Caki2 (cell line): ENCODE results near the gene SLC13A3. TPM values are rescaled to one million over a fixed set of nuclear protein-coding genes. Genes with fewer than 3 reads are reported as not detected.

Experiments used
- DNase-seq: peaks from one replicate; pipeline ENCODE4 v3.0.0-alpha.2; 2015; ENCODE audit warnings: low read depth
- in situ Hi-C: cut with HindIII; loops from 2 replicates; pipeline ENCODE4 v1.10.0; 2016; ENCODE audit warnings: low sequenced_read_pairs, low pct_unique_long_range_greater_than_20kb, mixed read lengths
- total RNA-seq: library from RNA; depleted of rRNA; stranded (reverse); fragments of >200 nt; shearing (Covaris generic); gene quantifications from 2 replicates; pipeline ENCODE4 v1.2.3, GENCODE V29; 2014; ENCODE audit warnings: low replicate concordance

SLC13A3 gene
- total RNA-seq, 1 experiment from 2014 or later: 0.84 TPM

DNA sequence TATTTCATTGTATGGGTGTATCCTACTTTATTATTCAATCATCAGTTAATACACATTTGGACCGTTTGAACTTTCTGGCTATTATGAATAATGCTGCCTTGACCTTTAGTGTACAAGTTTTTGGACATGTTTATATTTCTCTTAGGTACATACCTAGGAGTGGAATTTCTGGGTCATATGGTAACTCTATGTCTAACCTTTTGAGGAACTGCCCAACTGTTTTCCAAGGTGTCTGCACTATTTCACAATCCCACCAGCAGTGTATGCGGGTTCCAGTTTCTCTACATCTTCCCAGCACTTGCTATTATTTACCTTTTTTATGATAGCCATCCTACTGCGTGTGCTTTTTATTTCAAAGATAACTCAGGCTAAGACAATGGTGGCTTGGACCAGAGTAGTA is 14.3 kb upstream of the SLC13A3 start:
- no peak for DNase-seq
- in situ Hi-C loops: no loop called here

DNA sequence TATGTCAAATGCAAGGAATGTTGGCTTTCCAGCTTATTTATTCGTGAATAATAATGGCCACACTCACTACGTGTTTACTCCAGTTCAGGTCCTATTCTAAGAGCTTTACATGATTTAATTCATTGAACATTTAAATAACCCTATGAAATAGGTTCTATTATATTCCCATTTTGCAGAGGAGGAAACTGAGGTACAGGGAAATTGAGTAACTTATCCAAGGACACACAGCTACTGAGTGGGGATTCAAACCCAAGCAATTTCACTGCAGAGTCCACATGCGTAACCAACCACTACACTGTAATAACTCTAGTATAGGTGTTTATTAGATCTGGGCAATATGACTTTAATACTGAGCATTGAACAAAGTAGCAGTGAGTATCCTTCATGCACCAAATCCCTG is 12.3 kb upstream of the SLC13A3 start:
- in situ Hi-C loops: no loop called here
- no peak for DNase-seq

DNA sequence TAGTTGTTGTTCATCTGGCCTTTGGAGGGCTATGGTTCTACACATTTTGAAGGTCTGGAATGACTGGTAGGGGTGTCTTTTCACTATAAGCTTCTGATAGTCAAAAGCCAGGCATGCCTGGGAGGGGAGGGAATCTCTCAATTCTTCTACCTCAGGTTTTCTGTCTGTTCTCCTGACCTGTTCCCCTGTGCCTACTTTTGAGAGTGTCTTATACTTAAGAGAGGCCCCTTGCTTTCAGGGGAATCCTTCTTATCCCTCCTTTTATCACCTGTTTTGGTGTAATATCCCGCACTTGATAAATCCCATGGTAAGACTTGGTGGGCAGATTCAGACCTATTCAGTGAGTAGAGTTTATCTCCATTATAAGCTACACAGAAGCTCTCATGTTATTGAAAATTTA is 10.4 kb upstream of the SLC13A3 start:
- in situ Hi-C loops: no loop called here
- DNase-seq: no peak

DNA sequence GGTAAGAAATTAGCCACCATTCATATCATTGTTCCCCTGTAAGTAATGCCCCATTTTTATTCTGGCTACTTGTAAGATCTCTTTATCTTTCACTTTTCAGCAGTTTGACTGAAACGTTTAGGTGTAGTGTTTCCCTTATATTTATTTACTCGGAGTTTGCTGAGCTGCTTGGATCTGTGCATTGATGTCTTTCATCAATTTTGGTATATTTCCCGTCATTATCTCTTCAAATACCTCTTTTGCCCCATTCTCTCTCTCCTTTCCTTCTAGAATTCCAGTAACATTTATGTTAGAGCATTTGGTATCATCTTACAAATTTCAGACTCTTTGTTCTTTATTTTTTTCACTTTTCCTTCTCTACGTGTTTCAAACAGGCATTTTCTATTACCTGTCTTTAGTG is 9.2 kb upstream of the SLC13A3 start:
- no peak for DNase-seq
- in situ Hi-C loops: no loop called here

- DNase-seq: no peak
- in situ Hi-C loops: no loop called here
Measured at GRCh38 chr20:46657618-46658017, 6.4 kb upstream of the SLC13A3 start.

GRCh38 chr20:46657137-46657536 is 5.9 kb upstream of the SLC13A3 start:
- in situ Hi-C loops: no loop called here
- no peak for DNase-seq

DNA sequence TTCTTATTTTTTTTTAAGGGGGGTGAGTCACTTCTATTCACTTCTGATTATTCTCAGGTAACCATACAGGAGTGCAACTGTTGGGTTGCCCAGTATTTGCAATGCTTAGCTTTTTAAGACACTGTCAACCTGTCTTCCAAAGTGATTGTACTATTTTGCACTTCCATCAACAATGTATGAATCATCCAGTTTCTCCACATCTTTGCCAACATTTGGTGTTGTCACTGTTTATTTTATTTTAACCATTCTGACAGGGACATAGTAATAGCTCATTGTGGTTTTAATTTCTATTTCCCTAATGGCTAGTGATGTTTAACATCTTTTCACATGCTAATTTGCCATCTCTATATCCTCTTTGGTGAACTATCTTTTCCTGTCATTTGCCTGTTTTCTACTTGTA is 1.4 kb upstream of the SLC13A3 start:
- no peak for DNase-seq
- in situ Hi-C loops: no loop called here

- in situ Hi-C loops: no loop called here
- DNase-seq: no peak
Measured at GRCh38 chr20:46650575-46651090, 626 bp downstream of the SLC13A3 start.

DNA sequence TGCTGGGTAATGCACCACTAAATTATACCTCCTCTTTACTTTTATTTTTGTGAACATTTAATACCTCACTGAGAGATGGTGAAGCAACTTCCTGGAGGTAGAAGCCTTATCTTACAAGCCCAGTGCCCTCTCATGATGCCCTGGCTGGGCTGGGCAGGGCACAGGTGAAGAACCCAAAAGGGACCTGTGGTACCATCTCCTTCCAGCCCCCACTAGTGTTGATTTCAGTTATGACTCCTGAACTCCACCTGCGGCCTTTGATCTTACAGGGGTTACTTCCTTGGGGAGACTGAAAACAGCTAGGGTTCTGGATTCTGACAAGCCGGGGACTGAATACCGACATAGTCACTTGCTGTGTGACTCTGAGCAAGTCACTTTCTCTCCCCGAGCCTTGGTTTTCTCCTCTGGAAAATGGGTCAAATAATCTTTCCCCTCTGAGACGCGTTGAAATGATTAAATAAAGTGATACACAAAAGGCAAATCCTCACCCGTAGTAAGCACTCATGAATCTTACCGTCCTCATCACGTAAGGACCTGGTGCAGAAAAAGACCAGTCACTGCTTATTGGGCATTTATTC is 1.2 kb downstream of the SLC13A3 start:
- in situ Hi-C loops: no loop called here
- no peak for DNase-seq

GRCh38 chr20:46649650-46649949 is 1.7 kb downstream of the SLC13A3 start:
- in situ Hi-C loops: no loop called here

GRCh38 chr20:46648903-46649649 is 2.2 kb downstream of the SLC13A3 start:
- in situ Hi-C loops: no loop called here
- no peak for DNase-seq

More at GRCh38 chr20:46649650-46649949, 1.7 kb downstream of the SLC13A3 start:
- no peak for DNase-seq

DNA sequence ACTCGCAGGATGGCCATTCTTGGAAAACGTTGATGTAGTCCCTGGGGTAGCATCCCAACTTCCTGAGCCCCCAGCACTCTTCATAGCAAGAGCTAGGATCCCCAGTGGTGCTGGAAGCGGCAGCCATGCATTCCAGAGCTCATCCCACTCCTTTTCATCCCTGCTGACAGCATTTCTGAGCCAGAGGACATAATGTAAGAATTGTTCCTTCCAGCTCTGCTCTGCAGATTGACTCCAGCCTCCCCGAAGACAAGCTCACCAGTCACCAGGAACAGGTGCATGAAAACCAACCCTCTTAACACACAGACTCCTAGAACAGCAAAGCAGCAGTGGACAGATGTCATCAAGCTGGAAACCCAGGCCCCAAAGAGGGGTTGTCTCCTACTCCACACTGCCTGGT is 3.8 kb downstream of the SLC13A3 start:
- DNase-seq: no peak
- in situ Hi-C loops: no loop called here

DNA sequence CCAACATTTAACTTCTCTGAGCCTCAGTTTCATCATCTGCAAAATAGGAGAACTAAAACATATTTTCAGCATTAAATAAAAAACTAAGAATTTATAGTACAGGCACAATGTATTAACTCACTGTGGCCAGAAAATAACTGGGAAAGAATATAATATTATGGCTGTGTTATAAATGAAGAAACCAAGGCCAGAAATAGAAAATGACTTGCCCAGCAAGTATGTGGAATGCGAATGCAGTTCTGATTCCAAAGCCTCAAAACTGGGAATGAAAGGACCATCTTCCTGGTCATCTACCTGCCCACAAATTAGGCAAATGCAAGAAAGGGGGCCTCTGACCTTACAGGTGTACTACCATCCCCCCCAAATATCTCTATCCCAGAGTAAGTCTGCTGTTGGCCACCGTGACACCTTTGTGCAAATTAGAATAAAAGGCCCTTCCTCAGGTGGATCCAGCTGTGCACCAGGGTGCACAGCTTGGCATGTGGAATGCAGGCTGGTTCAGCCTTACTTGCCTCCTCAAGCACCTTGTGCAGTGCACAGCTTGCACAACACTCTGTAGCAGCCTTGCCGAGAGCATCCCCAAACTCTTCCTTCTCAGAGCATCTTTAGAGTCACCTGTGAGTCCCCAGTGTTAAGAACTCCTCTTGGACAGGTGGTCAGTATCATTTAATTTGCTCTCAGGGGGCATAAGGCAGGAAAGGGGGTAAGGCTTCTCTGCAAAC is 4.4 kb downstream of the SLC13A3 start:
- in situ Hi-C loops: no loop called here
- no peak for DNase-seq

GRCh38 chr20:46646122-46646521 is 5.1 kb downstream of the SLC13A3 start:
- DNase-seq: no peak
- in situ Hi-C loops: no loop called here

DNA sequence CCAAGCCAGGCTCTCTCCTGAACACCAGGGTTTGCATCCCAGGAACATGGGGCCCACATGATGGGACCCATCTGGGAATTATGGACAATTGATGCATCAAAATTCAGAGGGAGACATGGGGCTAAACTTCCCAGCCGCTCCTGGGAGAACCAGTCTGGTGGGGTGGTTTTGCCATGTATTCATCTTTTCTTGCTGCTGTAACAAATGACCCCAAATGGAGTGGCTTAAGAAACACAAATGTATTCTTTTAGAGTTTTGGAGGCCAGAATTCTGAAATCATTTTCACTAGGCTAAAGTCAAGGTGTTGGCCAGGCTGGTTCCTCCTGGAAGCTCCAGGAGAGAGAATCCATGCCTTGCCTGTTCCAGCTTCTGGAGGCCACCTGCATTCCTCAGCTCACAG is 6.5 kb downstream of the SLC13A3 start:
- no peak for DNase-seq
- in situ Hi-C loops: no loop called here

DNA sequence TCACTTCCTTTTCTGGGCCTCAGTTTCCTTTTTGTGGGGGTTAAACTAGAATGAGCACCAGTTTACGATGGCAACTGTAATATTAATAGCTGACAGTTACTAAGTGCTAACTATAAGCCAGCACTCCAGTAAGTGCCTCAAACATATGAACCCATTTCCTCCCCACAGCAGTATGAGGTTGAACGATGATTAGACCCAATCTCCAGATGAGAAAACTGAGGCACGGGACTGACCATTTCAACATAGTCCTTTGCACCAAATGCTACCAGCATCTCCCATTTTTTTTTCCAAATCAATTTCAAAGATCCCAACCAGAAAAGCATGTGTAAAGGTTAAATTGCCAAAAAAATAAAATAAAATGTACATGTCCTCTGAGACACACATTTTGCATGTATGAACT is 7.1 kb downstream of the SLC13A3 start:
- DNase-seq: no peak
- in situ Hi-C loops: no loop called here

GRCh38 chr20:46642969-46643343 is 8.3 kb downstream of the SLC13A3 start:
- in situ Hi-C loops: no loop called here
- no peak for DNase-seq

DNA sequence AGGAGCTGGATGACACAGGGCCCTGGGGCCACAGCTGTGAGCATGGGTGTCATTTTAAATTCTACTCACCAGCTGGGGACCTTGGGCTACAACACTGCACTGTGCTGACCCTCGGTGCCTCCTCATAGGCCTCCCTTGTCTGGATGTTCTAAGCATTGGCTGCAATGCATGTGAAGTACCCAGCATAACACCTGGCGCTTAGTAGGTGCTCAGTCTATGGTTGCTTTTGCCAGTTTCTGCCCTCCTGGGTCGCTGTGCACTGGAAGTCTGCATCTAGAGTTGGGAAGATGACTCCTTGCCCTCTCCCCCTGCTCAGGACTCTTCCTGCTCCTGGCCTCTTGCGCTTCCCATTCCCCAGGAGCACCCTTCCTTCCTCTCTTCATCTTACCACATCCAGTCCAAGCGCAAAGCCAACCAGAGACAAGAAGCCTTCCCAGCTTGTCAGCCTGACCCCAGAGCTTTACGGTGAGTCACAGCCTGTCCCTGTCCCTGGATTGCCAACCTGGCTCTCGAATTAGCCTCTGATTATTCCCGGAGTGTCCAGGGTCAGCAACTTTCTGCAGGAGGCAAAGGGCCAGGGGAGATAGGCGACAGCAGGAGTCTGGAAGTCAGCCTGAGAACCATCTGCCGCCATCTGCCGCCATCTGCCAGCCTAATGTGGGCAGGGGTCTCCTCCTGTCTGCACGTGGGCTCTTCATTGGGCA is 8.8 kb downstream of the SLC13A3 start:
- in situ Hi-C loops: no loop called here
- no peak for DNase-seq

DNA sequence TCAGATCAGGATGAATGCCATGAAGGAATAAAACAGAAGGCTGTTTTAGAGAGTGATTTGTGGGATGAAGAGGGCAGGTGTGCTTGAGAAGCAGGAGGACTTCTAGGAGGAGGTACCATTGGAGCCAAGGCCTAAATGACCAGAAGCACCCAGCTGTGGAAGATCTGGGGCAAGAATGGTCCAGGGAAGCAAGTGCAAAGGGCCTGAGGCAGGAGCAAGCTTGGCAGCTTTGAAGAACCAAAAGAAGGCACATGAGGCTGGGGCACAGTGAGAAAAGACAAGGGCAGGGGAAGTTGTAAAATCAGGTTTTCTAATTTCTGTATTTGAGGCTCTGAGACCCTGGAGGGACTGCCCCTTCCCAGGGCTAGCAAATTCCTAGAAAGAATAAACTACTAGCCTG is 9.8 kb downstream of the SLC13A3 start:
- in situ Hi-C loops: no loop called here
- DNase-seq: no peak
